ENCODE results near the gene SMOC2. TPM values are rescaled to one million over a fixed set of nuclear protein-coding genes. Genes with fewer than 3 reads are reported as not detected.

Gene SMOC2
- total RNA-seq, 1 donor from 2014 or later, result 14.4 TPM

GRCh38 chr6:168529214-168529613 is 88.2 kb downstream of the SMOC2 start:
- TF ChIP-seq CTCF (IDR thresholded peaks at IDR 0.05; ENCODE audit: borderline replicate concordance), result no peak
- Histone ChIP-seq H3K9me3 (replicated peaks) (no peaks in the 10 kb centered on the region), H3K27me3 (ENCODE audit: low read depth) (peaks cover 5% of the 10 kb centered on the region), H3K4me1 (peaks cover 44% of the 10 kb centered on the region), H3K36me3 (no peaks in the 10 kb centered on the region), H3K27ac (replicated peaks) (no peak overlapping the region), H3K4me3 (no peak overlapping the region)
- DNase-seq, result no peak
- intact Hi-C loops (cut with micrococcal nuclease), result no loop called here

- H3K9me3 ChIP-seq (replicated peaks), result no peaks in the 10 kb centered on the region
- no peak for TF ChIP-seq CTCF (IDR thresholded peaks at IDR 0.05; ENCODE audit: borderline replicate concordance)
- no peak for DNase-seq
- intact Hi-C loops (cut with micrococcal nuclease), result no loop called here
- peaks cover 5% of the 10 kb centered on the region for H3K27me3 ChIP-seq (ENCODE audit: low read depth)
- H3K4me3 ChIP-seq, result no peak overlapping the region
- H3K36me3 ChIP-seq, result no peaks in the 10 kb centered on the region
- no peak overlapping the region for H3K27ac ChIP-seq (replicated peaks)
- peaks cover 45% of the 10 kb centered on the region for H3K4me1 ChIP-seq
Measured at GRCh38 chr6:168530653-168531071, 89.7 kb downstream of the SMOC2 start.

GRCh38 chr6:168532070-168532469 is 91.1 kb downstream of the SMOC2 start:
- Histone ChIP-seq H3K36me3 (no peaks in the 10 kb centered on the region), H3K4me1 (peaks cover 46% of the 10 kb centered on the region), H3K27me3 (ENCODE audit: low read depth) (peaks cover 5% of the 10 kb centered on the region), H3K9me3 (replicated peaks) (no peaks in the 10 kb centered on the region), H3K27ac (replicated peaks) (peak overlapping the region; percentile 74), H3K4me3 (no peak overlapping the region)
- TF ChIP-seq CTCF (IDR thresholded peaks at IDR 0.05; ENCODE audit: borderline replicate concordance), result no peak
- DNase-seq, result no peak
- intact Hi-C loops (cut with micrococcal nuclease), result no loop called here

- Histone ChIP-seq H3K27me3 (ENCODE audit: low read depth) (peaks cover 8% of the 10 kb centered on the region), H3K36me3 (no peaks in the 10 kb centered on the region), H3K4me1 (peaks cover 40% of the 10 kb centered on the region), H3K4me3 (no peak overlapping the region), H3K9me3 (replicated peaks) (no peaks in the 10 kb centered on the region), H3K27ac (replicated peaks) (peak overlapping the region; percentile 74)
- DNase-seq, result no peak
- intact Hi-C loops (cut with micrococcal nuclease), result no loop called here
- TF ChIP-seq CTCF (IDR thresholded peaks at IDR 0.05; ENCODE audit: borderline replicate concordance), result no peak
Measured at GRCh38 chr6:168533414-168533813, 92.4 kb downstream of the SMOC2 start.

GRCh38 chr6:168534265-168534664 is 93.3 kb downstream of the SMOC2 start:
- DNase-seq, result peak; percentile 53
- no peak for TF ChIP-seq CTCF (IDR thresholded peaks at IDR 0.05; ENCODE audit: borderline replicate concordance)
- intact Hi-C loops (cut with micrococcal nuclease), result no loop called here
- Histone ChIP-seq H3K36me3 (no peaks in the 10 kb centered on the region), H3K4me1 (peaks cover 33% of the 10 kb centered on the region), H3K9me3 (replicated peaks) (no peaks in the 10 kb centered on the region), H3K27me3 (ENCODE audit: low read depth) (peaks cover 12% of the 10 kb centered on the region), H3K4me3 (no peak overlapping the region), H3K27ac (replicated peaks) (peak overlapping the region; percentile 74)

DNA sequence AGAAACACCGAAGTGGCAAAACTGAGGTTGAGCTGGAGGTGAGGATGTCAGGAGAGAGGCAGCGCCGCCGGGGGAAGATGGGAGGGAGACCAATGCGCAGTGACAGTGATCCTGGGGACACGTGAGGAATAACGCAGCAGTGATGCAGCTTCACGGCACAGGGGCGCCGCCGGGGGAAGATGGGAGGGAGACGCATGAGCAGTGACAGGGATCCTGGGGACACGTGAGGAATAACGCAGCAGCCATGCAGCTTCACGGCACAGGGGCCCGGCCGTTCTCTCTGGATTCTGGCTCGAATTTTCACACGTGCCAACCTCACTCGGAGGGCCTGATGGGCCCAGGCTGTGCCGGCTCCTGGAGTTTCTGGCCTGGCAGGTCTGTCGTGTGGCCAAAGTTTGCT is 94.7 kb downstream of the SMOC2 start:
- H3K4me3 ChIP-seq, result no peak overlapping the region

More for the DNA sequence above, 94.7 kb downstream of the SMOC2 start:
- Histone ChIP-seq H3K9me3 (replicated peaks) (no peaks in the 10 kb centered on the region), H3K4me1 (peaks cover 47% of the 10 kb centered on the region), H3K27ac (replicated peaks) (peak overlapping the region; percentile 74), H3K36me3 (no peaks in the 10 kb centered on the region), H3K27me3 (ENCODE audit: low read depth) (peaks cover 21% of the 10 kb centered on the region)
- intact Hi-C loops (cut with micrococcal nuclease), result no loop called here
- no peak for TF ChIP-seq CTCF (IDR thresholded peaks at IDR 0.05; ENCODE audit: borderline replicate concordance)
- no peak for DNase-seq
